K562 (cell line): ENCODE data around the gene TMEM45A. TPM values are rescaled to one million over a fixed set of nuclear protein-coding genes. Genes with fewer than 3 reads are reported as not detected.

Experiments used
- ATAC-seq: fragments of 200-7000 bp; cut with Tn5 transposase; 3 replicates; pipeline ENCODE4 v1.9.1; 2020; ENCODE audit warnings: moderate library complexity
- BruUV-seq: library from RNA; stranded (reverse); fragments of 400-500 nt; replicated peaks from 2 replicates; lab custom pipeline; 2021; lab: Mats Ljungman, UMichigan
- CTCF ChIA-PET: fragments of 300-600 bp; formaldehyde crosslinking; extraction: SDS; loops from one replicate; lab custom pipeline; 2021; ENCODE audit warnings: low intra/inter-chr PET ratio; lab: Yijun Ruan, JAX
- POLR2A ChIA-PET: fragments of 300-600, 350-650 bp; sonication (Branson Sonifier 250); formaldehyde crosslinking; extraction: SDS; loops from one replicate; lab custom pipeline; 2021; ENCODE audit warnings: antibody characterized with exemption, inconsistent platforms; lab: Yijun Ruan, JAX
- DNase-seq, 4 experiments: peaks; one replicate each; pipeline versions ENCODE4 v3.0.0 to v3.0.0-alpha.2; 2011 to 2018; ENCODE audit warnings: low spot score in 3 of 4, mixed read lengths in 3 of 4; ENCODE audit errors: extremely low read depth in 1 of 4
- FAIRE-seq: peaks from 2 replicates; lab custom pipeline; 2011; peaks lifted over from hg19 to GRCh38; lab: Jason Lieb, UNC
- H2AFZ ChIP-seq: 2 replicates; pipeline ENCODE4 v1.6.0; 2011; ENCODE audit warnings: low read depth, low read length, control low read depth, inconsistent platforms
- H3K27ac ChIP-seq: fragments of 200-600 bp; 3 replicates; pipeline ENCODE4 v1.8.0; 2011; ENCODE audit warnings: low read depth, mild to moderate bottlenecking, control low read depth, inconsistent platforms, low read length, moderate library complexity, mixed read lengths; ENCODE audit errors: extremely low read depth
- H3K27me3 ChIP-seq, 2 experiments: fragments of 300-600 bp in 1 of 2; 2 replicates in 1 of 2; 3 replicates in 1 of 2; pipeline versions ENCODE4 v1.6.0 to v1.8.0; 2011; ENCODE audit warnings: inconsistent platforms in 2 of 2, low read length in 2 of 2, mild to moderate bottlenecking in 1 of 2, mixed read lengths in 1 of 2, moderate library complexity in 1 of 2; ENCODE audit not compliant: control insufficient read depth in 2 of 2, insufficient read depth in 2 of 2
- H3K36me3 ChIP-seq: fragments of 300-600 bp; 3 replicates; pipeline ENCODE4 v1.8.0; 2011; ENCODE audit warnings: mild to moderate bottlenecking, low read length, inconsistent platforms; ENCODE audit not compliant: control insufficient read depth, insufficient read depth
- H3K4me1 ChIP-seq, 2 experiments: fragments of 200-600 bp in 1 of 2; replicated peaks in 1 of 2; 2 replicates in 1 of 2; 3 replicates in 1 of 2; pipeline versions ENCODE4 v1.5.1 to v1.8.0; 2011; ENCODE audit warnings: inconsistent platforms in 2 of 2, low read length in 2 of 2, mild to moderate bottlenecking in 1 of 2, mixed read lengths in 1 of 2, moderate library complexity in 1 of 2; ENCODE audit not compliant: control insufficient read depth in 2 of 2, insufficient read depth in 2 of 2
- H3K4me2 ChIP-seq: 2 replicates; pipeline ENCODE4 v1.6.1; 2011; ENCODE audit warnings: low read length, control low read depth, inconsistent platforms, mixed read lengths; ENCODE audit not compliant: insufficient read depth
- H3K4me3 ChIP-seq: fragments of 200-600 bp; sonication (generic), shearing (Covaris generic); 2 replicates; pipeline ENCODE4 v1.5.1; 2016; ENCODE audit warnings: control low read depth, inconsistent platforms
- H3K79me2 ChIP-seq: fragments of 200-600 bp; 3 replicates; pipeline ENCODE4 v1.8.0; 2011; ENCODE audit warnings: low read length, inconsistent platforms; ENCODE audit not compliant: control insufficient read depth, insufficient read depth
- H3K9ac ChIP-seq, 2 experiments: 2 replicates each; pipeline versions ENCODE4 v1.6.0 to v1.6.1; 2011; ENCODE audit warnings: low read depth in 2 of 2, low read length in 2 of 2, control low read depth in 1 of 2, inconsistent platforms in 1 of 2, mild to moderate bottlenecking in 1 of 2, mixed read lengths in 1 of 2; ENCODE audit not compliant: insufficient read depth in 1 of 2
- H3K9me1 ChIP-seq: one replicate; pipeline ENCODE4 v1.6.0; 2011; ENCODE audit warnings: inconsistent platforms, mild to moderate bottlenecking, low read length, moderate library complexity; ENCODE audit not compliant: control insufficient read depth, insufficient read depth
- H3K9me3 ChIP-seq: replicated peaks from 2 replicates; pipeline ENCODE4 v1.5.1; 2011; ENCODE audit warnings: low read depth, low read length, inconsistent platforms; ENCODE audit not compliant: control insufficient read depth, insufficient read depth
- H4K20me1 ChIP-seq: replicated peaks from 2 replicates; pipeline ENCODE4 v1.6.1; 2011; ENCODE audit warnings: low read length, inconsistent platforms, mixed read lengths; ENCODE audit not compliant: control insufficient read depth, insufficient read depth
- ASH1L ChIP-seq: fragments of 450-650 bp; IDR thresholded peaks from 2 replicates; pipeline ENCODE4 v1.6.1; 2018; ENCODE audit warnings: borderline replicate concordance, mild to moderate bottlenecking, low read depth; ENCODE audit not compliant: partially characterized antibody
- HMG20B ChIP-seq: fragments of 250-450 bp; sonication (Bioruptor Pico); IDR thresholded peaks from 2 replicates; pipeline ENCODE4 v1.5.0; 2021; ENCODE audit warnings: mild to moderate bottlenecking
- OTX1 ChIP-seq: fragments of 450-650 bp; formaldehyde crosslinking; IDR thresholded peaks from 2 replicates; pipeline ENCODE4 v1.4.0; 2022; ENCODE audit warnings: mild to moderate bottlenecking
- RBM25 ChIP-seq: fragments of 200-400 bp; formaldehyde crosslinking; IDR thresholded peaks from 2 replicates; pipeline ENCODE4 v1.6.1; 2018; ENCODE audit warnings: low read length, low read depth, moderate library complexity; ENCODE audit not compliant: severe bottlenecking
- RCOR1 ChIP-seq, 2 experiments: IDR thresholded peaks; 2 replicates each; pipeline ENCODE4 v1.6.1; 2012; ENCODE audit warnings: low read depth in 2 of 2, low read length in 2 of 2, borderline replicate concordance in 1 of 2, improper control_type of control experiment in 1 of 2
- SRSF3 ChIP-seq: fragments of 200-400 bp; formaldehyde crosslinking; IDR thresholded peaks from 2 replicates; pipeline ENCODE4 v1.6.1; 2016; ENCODE audit warnings: mild to moderate bottlenecking, low read length, moderate library complexity; ENCODE audit not compliant: insufficient read depth
- ZKSCAN1 ChIP-seq: fragments of 150-350 bp; IDR thresholded peaks from 2 replicates; pipeline ENCODE4 v1.6.1; 2016; ENCODE audit warnings: low read depth, low read length
- ZNF224 ChIP-seq: sonication (generic); formaldehyde crosslinking; IDR thresholded peaks from 2 replicates; pipeline ENCODE4 v1.8.0; 2022; ENCODE audit warnings: mild to moderate bottlenecking, missing genetic modification reagents
- ZNF324 ChIP-seq: fragments of 250-450 bp; sonication (Bioruptor Pico); IDR thresholded peaks from 2 replicates; pipeline ENCODE4 v1.4.0; 2020; ENCODE audit warnings: mild to moderate bottlenecking
- ZNF561 ChIP-seq: fragments of 450-650 bp; formaldehyde crosslinking; conservative IDR thresholded peaks from 2 replicates; pipeline ENCODE4 v1.4.0; 2020; ENCODE audit warnings: mild to moderate bottlenecking, moderate library complexity
- WGBS: fragments of 100-300 bp; shearing (Covaris generic); methylation state at CpG from one replicate; pipeline ENCODE4 v1.1.6; 2016; ENCODE audit warnings: low coverage, mixed read lengths; ENCODE audit not compliant: insufficient coverage; ENCODE audit errors: missing lambda C conversion rate; 5-methylcytosine and 5-hydroxymethylcytosine counted together
- in situ Hi-C: fragments of 300-500 bp; cut with MboI; formaldehyde crosslinking; loops from 4 replicates; pipeline ENCODE4 v1.15.0; 2018; ENCODE audit warnings: inconsistent platforms, mixed read lengths
- intact Hi-C: fragments of 100-400 bp; cut with micrococcal nuclease; formaldehyde crosslinking; loops from 2 replicates; pipeline ENCODE4 v1.14.2; 2022
- polyA plus RNA-seq, 8 experiments: library from polyadenylated mRNA; depleted of rRNA in 4 of 8; stranded (reverse) in 5 of 8; unstranded in 3 of 8; fragments of >200 nt; fragmentation: Nextera tagmentation in 2 of 8; fragmentation: Illumina TruSeq in 1 of 8; extraction: Ambion mirVana in 2 of 8; extraction: Trizol in 1 of 8; gene quantifications; 2 replicates each; pipeline versions ENCODE4 v1.2.1 to v1.2.3, GENCODE V29; 2011 to 2014; ENCODE audit warnings: inconsistent platforms in 1 of 8, missing spikeins in 1 of 8
- total RNA-seq, 7 experiments: library from RNA; depleted of rRNA in 6 of 7; stranded (reverse); fragments of >200 nt in 6 of 7; fragmentation: Illumina TruSeq in 2 of 7; extraction: Trizol in 2 of 7; gene quantifications; 2 replicates each; pipeline versions ENCODE4 v1.2.1 to v1.2.3, GENCODE V29; 2011 to 2021; ENCODE audit warnings: low replicate concordance in 1 of 7
- TF ChIP-seq, protein P1 (sequence below): fragments of 450-650 bp; IDR thresholded peaks from 2 replicates; pipeline ENCODE4 v1.6.1; 2018; ENCODE audit not compliant: partially characterized antibody
- TF ChIP-seq, protein P2 (sequence below): fragments of 450-650 bp; IDR thresholded peaks from 2 replicates; pipeline ENCODE4 v1.6.1; 2017; ENCODE audit warnings: antibody characterized with exemption, mild to moderate bottlenecking
- TF ChIP-seq, protein P3 (sequence below): fragments of 450-650 bp; formaldehyde crosslinking; IDR thresholded peaks from 2 replicates; pipeline ENCODE4 v1.4.0; 2020; ENCODE audit warnings: mild to moderate bottlenecking, mixed read lengths

TMEM45A gene
- total and polyA plus RNA-seq, 9 of the 15 experiments (the other 6 are each of a cell fraction or from before 2014, with no cell fraction given), result 0.41 to 4.1 (median 0.95) TPM

DNA sequence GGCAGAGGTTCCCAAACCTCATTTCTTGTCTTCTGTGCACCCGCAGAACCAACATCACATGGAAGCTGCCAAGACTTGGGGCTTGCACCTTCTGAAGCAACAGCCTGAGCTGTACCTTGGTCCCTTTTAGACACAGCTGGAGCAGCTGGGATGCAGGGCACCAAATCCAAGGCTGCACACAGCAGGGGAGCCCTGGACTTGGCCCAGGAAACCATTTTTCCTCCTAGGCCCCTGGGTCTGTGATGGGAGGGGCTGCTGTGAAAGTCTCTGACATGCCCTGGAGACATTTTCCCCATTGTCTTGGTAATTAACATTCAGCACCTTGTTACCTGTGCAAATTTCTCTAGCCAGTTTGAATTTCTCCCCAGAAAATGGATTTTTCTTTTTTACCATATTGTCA is 33.6 kb upstream of the TMEM45A start:
- no CpG with 5 or more reads among the region's 1 CpG for WGBS
- H3K4me1 ChIP-seq, result peaks cover 0 to 4% of the 10 kb centered on the region in 2 experiments; a peak in 1 of 5 replicates
- intact Hi-C loops (no loop called here), in situ Hi-C loops (no loop called here)
- H3K27ac ChIP-seq, result no peak overlapping the region
- no peak overlapping the region for H3K9ac ChIP-seq
- H2AFZ ChIP-seq, result no peak overlapping the region
- FAIRE-seq (no peak), DNase-seq (no peak), ATAC-seq (no peak)
- H3K4me2 ChIP-seq, result no peak overlapping the region
- POLR2A ChIA-PET, result no interaction called here
- H3K27me3 ChIP-seq, result no peaks in the 10 kb centered on the region
- no peaks in the 10 kb centered on the region for H3K9me1 ChIP-seq
- no peaks in the 10 kb centered on the region for H4K20me1 ChIP-seq
- TF ChIP-seq ASH1L (no peak), ZKSCAN1 (no peak), ZNF324 (CRISPR knock-in tag) (no peak), RCOR1 (IDR thresholded peaks at IDR 0.05; ENCODE audit: borderline replicate concordance in 1 of 2, low read depth in 2 of 2, low read length in 2 of 2) (no peak), ZNF224 (CRISPR knock-in tag) (no peak), HMG20B (no peak), ZNF561 (CRISPR knock-in tag) (no peak), SRSF3 (no peak), RBM25 (no peak), OTX1 (CRISPR knock-in tag) (no peak)
- TF ChIP-seq, protein P1, sequence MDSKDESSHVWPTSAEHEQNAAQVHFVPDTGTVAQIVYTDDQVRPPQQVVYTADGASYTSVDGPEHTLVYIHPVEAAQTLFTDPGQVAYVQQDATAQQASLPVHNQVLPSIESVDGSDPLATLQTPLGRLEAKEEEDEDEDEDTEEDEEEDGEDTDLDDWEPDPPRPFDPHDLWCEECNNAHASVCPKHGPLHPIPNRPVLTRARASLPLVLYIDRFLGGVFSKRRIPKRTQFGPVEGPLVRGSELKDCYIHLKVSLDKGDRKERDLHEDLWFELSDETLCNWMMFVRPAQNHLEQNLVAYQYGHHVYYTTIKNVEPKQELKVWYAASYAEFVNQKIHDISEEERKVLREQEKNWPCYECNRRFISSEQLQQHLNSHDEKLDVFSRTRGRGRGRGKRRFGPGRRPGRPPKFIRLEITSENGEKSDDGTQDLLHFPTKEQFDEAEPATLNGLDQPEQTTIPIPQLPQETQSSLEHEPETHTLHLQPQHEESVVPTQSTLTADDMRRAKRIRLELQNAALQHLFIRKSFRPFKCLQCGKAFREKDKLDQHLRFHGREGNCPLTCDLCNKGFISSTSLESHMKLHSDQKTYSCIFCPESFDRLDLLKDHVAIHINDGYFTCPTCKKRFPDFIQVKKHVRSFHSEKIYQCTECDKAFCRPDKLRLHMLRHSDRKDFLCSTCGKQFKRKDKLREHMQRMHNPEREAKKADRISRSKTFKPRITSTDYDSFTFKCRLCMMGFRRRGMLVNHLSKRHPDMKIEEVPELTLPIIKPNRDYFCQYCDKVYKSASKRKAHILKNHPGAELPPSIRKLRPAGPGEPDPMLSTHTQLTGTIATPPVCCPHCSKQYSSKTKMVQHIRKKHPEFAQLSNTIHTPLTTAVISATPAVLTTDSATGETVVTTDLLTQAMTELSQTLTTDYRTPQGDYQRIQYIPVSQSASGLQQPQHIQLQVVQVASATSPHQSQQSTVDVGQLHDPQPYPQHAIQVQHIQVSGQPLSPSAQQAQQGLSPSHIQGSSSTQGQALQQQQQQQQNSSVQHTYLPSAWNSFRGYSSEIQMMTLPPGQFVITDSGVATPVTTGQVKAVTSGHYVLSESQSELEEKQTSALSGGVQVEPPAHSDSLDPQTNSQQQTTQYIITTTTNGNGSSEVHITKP, result no peak
- TF ChIP-seq, protein P2, sequence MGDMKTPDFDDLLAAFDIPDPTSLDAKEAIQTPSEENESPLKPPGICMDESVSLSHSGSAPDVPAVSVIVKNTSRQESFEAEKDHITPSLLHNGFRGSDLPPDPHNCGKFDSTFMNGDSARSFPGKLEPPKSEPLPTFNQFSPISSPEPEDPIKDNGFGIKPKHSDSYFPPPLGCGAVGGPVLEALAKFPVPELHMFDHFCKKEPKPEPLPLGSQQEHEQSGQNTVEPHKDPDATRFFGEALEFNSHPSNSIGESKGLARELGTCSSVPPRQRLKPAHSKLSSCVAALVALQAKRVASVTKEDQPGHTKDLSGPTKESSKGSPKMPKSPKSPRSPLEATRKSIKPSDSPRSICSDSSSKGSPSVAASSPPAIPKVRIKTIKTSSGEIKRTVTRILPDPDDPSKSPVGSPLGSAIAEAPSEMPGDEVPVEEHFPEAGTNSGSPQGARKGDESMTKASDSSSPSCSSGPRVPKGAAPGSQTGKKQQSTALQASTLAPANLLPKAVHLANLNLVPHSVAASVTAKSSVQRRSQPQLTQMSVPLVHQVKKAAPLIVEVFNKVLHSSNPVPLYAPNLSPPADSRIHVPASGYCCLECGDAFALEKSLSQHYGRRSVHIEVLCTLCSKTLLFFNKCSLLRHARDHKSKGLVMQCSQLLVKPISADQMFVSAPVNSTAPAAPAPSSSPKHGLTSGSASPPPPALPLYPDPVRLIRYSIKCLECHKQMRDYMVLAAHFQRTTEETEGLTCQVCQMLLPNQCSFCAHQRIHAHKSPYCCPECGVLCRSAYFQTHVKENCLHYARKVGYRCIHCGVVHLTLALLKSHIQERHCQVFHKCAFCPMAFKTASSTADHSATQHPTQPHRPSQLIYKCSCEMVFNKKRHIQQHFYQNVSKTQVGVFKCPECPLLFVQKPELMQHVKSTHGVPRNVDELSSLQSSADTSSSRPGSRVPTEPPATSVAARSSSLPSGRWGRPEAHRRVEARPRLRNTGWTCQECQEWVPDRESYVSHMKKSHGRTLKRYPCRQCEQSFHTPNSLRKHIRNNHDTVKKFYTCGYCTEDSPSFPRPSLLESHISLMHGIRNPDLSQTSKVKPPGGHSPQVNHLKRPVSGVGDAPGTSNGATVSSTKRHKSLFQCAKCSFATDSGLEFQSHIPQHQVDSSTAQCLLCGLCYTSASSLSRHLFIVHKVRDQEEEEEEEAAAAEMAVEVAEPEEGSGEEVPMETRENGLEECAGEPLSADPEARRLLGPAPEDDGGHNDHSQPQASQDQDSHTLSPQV, result no peak
- TF ChIP-seq, protein P3, sequence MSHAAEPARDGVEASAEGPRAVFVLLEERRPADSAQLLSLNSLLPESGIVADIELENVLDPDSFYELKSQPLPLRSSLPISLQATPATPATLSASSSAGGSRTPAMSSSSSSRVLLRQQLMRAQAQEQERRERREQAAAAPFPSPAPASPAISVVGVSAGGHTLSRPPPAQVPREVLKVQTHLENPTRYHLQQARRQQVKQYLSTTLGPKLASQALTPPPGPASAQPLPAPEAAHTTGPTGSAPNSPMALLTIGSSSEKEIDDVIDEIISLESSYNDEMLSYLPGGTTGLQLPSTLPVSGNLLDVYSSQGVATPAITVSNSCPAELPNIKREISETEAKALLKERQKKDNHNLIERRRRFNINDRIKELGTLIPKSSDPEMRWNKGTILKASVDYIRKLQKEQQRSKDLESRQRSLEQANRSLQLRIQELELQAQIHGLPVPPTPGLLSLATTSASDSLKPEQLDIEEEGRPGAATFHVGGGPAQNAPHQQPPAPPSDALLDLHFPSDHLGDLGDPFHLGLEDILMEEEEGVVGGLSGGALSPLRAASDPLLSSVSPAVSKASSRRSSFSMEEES (CRISPR knock-in tag), result no peak
- no peaks in the 10 kb centered on the region for H3K79me2 ChIP-seq
- BruUV-seq, result no TSS peak
- H3K36me3 ChIP-seq, result no peaks in the 10 kb centered on the region
- no peak overlapping the region for H3K4me3 ChIP-seq
- CTCF ChIA-PET, result no interaction called here
- no peaks in the 10 kb centered on the region for H3K9me3 ChIP-seq
